LNCaP clone FGC (cell line): ENCODE data around the gene KLF7.

Experiments used
- DNase-seq: peaks from one replicate; pipeline ENCODE4 v3.0.0-alpha.2; 2011; ENCODE audit warnings: low read depth
- H3K4me3 ChIP-seq: 2 replicates; pipeline ENCODE4 v1.5.1; 2011; ENCODE audit warnings: mild to moderate bottlenecking, low read depth, low read length, control low read depth
- CTCF ChIP-seq: IDR thresholded peaks from 2 replicates; pipeline ENCODE4 v1.5.1; 2012; ENCODE audit warnings: mild to moderate bottlenecking; ENCODE audit not compliant: control insufficient read depth, insufficient read depth; ENCODE audit errors: extremely low read depth

KLF7 gene

GRCh38 chr2:207140265-207140664, 25.5 kb downstream of the KLF7 start:
- H3K4me3 ChIP-seq = no peak overlapping the region
- TF ChIP-seq CTCF = no peak
- DNase-seq = no peak

- H3K4me3 ChIP-seq = no peak overlapping the region
- TF ChIP-seq CTCF = no peak
- no peak for DNase-seq
Measured at GRCh38 chr2:207139552-207139951, 26.2 kb downstream of the KLF7 start.

- no peak overlapping the region for H3K4me3 ChIP-seq
- DNase-seq = no peak
- no peak for TF ChIP-seq CTCF
Measured at GRCh38 chr2:207138627-207139297, 27.0 kb downstream of the KLF7 start.

GRCh38 chr2:207137596-207138337, 28.0 kb downstream of the KLF7 start:
- TF ChIP-seq CTCF = no peak
- no peak overlapping the region for H3K4me3 ChIP-seq
- no peak for DNase-seq

- no peak for TF ChIP-seq CTCF
- no peak overlapping the region for H3K4me3 ChIP-seq
- no peak for DNase-seq
Measured at GRCh38 chr2:207136874-207137273, 28.9 kb downstream of the KLF7 start.

GRCh38 chr2:207135801-207136457, 29.8 kb downstream of the KLF7 start:
- TF ChIP-seq CTCF = no peak
- no peak overlapping the region for H3K4me3 ChIP-seq
- DNase-seq = no peak
